GM12874 (cell line): Measurements from ENCODE around the gene MRPS26.

ENCODE experiments used
- TF ChIP-seq, protein P1 (sequence below): IDR thresholded peaks from 2 replicates; pipeline ENCODE4 v1.5.1; 2011; ENCODE audit warnings: low read depth, mild to moderate bottlenecking, control low read depth, low read length, moderate library complexity; ENCODE audit not compliant: insufficient read depth

Gene MRPS26

DNA sequence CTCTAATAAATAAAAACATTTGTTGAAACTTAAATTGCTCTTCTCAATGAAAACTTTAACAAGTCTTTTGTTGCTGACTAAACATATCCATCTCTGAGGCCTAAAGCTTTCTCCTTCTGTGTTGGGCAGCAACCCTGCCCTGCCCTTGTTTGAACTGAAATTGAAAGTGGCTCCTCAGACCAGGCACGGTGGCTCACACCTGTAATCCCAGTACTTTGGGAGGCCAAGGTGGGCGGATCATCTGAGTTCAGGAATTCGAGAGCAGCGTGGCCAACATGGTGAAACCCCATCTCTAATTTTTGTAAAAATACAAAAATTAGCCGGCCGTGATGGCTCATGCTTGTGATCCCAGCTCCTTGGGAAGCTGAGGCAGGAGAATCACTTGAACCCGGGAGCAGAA is 31.7 kb upstream of the MRPS26 start:
- TF ChIP-seq, protein P1, sequence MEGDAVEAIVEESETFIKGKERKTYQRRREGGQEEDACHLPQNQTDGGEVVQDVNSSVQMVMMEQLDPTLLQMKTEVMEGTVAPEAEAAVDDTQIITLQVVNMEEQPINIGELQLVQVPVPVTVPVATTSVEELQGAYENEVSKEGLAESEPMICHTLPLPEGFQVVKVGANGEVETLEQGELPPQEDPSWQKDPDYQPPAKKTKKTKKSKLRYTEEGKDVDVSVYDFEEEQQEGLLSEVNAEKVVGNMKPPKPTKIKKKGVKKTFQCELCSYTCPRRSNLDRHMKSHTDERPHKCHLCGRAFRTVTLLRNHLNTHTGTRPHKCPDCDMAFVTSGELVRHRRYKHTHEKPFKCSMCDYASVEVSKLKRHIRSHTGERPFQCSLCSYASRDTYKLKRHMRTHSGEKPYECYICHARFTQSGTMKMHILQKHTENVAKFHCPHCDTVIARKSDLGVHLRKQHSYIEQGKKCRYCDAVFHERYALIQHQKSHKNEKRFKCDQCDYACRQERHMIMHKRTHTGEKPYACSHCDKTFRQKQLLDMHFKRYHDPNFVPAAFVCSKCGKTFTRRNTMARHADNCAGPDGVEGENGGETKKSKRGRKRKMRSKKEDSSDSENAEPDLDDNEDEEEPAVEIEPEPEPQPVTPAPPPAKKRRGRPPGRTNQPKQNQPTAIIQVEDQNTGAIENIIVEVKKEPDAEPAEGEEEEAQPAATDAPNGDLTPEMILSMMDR, result no peak

DNA sequence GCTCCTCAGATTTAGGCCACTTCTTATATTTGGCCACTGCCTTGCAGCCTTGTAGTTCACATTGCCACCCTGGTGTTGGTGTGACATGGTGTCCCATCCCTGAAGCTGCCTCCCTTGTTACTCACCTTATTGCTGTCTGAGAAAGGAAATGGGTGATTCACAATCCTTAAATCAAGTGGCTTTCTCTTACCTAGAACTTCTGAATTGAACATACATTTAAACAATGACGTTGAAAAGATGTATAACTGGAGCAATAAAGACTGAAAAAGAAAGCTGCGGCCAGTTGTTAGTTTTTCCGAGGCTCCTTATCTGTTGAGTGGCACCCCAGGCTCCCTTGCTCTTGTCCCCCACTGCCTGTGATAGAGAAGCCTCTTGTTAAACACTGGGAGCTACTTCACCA is 31.2 kb upstream of the MRPS26 start:
- TF ChIP-seq, protein P1, result no peak

DNA sequence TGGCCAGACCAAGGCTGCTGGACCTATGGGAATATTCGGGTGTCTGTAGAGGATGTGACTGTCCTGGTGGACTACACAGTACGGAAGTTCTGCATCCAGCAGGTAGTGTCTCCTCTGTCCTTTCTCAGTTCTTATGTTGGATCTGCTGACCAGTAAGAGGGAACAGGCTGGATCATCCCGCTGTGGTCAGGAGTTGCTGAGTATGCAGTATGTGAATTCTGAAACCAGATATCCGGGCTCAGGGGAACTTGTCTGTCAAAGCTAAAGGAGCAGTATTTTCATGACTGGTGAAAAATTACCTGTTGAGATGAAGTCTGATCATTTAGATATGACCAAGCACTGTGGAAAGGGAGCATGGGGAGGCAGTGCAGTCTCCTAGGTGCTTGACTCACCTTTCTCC is 24.5 kb upstream of the MRPS26 start:
- TF ChIP-seq, protein P1, result no peak

DNA sequence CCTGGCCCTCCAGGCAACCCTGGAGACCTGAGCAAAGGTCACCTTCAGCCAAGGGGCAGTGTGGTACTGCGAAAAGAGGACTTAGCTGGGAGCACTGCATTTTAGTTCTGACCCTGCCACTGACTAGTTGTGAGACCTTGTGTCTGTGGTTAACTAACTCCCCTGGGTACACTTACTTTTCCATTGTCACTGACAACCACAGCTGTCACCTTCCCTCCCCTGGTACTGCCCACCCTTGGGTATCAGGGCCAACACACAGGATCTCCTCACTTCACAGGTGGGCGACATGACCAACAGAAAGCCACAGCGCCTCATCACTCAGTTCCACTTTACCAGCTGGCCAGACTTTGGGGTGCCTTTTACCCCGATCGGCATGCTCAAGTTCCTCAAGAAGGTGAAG is 24.1 kb upstream of the MRPS26 start:
- TF ChIP-seq, protein P1, result no peak

DNA sequence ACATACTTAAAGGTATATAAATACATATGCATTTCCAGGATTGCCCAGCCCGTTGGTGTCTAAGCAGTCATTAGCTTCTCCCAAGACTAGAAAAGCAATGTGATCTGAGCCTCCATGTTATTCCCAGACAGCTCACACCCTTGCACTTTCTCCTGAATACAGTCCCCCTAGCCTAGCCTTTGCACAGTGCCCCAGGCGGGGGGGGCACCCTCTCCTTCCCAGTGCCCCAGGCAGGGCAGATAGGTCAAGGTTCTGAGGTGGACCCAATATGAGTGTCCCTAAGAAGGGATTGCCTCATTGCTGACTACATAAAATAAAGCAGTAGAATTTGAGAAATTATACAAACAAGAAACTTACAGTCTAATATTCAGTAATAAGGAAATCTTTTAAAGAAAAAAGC is 17.9 kb upstream of the MRPS26 start:
- TF ChIP-seq, protein P1, result no peak

DNA sequence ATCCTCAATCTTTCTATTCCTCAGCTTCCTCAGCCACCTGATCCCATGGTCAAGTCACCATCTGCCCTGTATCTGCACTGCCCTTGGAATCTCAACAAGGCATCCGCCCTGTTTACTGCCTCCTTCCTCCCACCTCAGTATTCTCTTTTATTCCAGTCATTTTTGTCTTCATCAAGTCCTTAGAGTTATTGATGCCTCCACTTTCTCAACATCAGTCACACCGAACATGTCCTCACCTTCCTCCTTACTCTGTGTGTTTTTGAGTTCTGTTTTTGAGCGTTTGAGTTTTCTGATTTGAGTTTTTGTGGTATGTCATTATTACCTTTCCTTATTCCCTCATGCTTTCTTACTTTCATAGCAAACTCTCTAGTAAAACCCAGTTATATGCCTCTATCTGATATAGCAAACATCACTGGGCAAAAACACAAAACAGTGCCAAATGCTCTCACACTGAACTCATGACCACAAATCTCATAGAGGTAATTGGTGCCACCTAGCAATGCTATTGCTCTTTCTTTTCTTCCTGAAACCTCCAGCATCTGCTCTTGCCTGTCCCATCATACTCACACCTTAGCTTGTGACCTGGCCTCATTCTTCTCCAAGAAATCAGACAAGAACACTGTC is 14.2 kb upstream of the MRPS26 start:
- TF ChIP-seq, protein P1, result no peak

DNA sequence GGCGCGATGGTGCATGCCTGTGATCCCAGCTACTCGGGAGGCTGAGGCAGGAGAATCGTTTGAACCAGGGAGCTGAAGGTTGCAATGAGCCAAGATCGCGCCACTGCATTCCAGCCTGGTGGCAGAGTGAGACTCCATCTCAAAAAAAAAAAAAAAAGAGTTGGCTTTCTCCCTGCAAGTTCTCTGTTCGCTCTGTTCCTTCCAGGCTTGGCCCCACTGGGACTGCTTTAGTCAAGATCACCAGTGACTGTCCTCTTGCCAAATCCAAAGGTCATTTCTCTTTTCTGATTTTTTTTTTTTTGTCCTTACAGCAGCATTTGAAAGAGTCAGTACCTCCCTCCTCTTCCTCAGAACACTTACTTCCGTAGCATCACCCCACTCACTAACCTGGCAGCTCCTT is 13.2 kb upstream of the MRPS26 start:
- TF ChIP-seq, protein P1, result no peak
